Stimulated activated CD4-positive, alpha-beta T cell treated with anti-CD3 and anti-CD28 coated beads, Interleukin-2, amount 100 ng/mL, for 48 hours (primary cell): Measurements from ENCODE around the gene MLXIPL.
"Not testable (repeated sequence)": the region's sequence is repeated elsewhere in the genome, so short reads cannot be mapped to it uniquely, and the experiment has no call there.

Experiments used
- DNase-seq, 2 donors: peaks; one replicate each; pipeline ENCODE4 v3.0.0-alpha.2; 2020

The MLXIPL gene

GRCh38 chr7:73645643-73646174, 21.4 kb upstream of the MLXIPL start:
- DNase-seq = no peak

- DNase-seq = no peak
Observed at GRCh38 chr7:73644688-73645286, 20.5 kb upstream of the MLXIPL start.

GRCh38 chr7:73642834-73643233, 18.5 kb upstream of the MLXIPL start:
- no peak for DNase-seq

GRCh38 chr7:73638911-73639310, 14.6 kb upstream of the MLXIPL start:
- DNase-seq = no peak

GRCh38 chr7:73635428-73636200, 11.3 kb upstream of the MLXIPL start:
- DNase-seq = no peak

- no peak for DNase-seq
Observed at GRCh38 chr7:73633844-73634243, 9.5 kb upstream of the MLXIPL start.

GRCh38 chr7:73633323-73633722, 9.0 kb upstream of the MLXIPL start:
- DNase-seq = no peak

GRCh38 chr7:73631558-73631957, 7.2 kb upstream of the MLXIPL start:
- no peak for DNase-seq

GRCh38 chr7:73628504-73628903, 4.2 kb upstream of the MLXIPL start:
- no peak for DNase-seq

GRCh38 chr7:73626814-73627213, 2.5 kb upstream of the MLXIPL start:
- DNase-seq = no peak

GRCh38 chr7:73625276-73625675, 954 bp upstream of the MLXIPL start:
- DNase-seq = no peak

- DNase-seq = no peak
Observed at GRCh38 chr7:73624669-73625001, 313 bp upstream of the MLXIPL start.

- DNase-seq = no peak
Observed at GRCh38 chr7:73622909-73623797, 1.2 kb downstream of the MLXIPL start.

- no peak for DNase-seq
Observed at GRCh38 chr7:73622527-73622908, 1.8 kb downstream of the MLXIPL start.

GRCh38 chr7:73621168-73622063, 2.9 kb downstream of the MLXIPL start:
- no peak for DNase-seq

- not testable (repeated sequence) for DNase-seq
Observed at GRCh38 chr7:73619394-73619793, 4.9 kb downstream of the MLXIPL start.

GRCh38 chr7:73618538-73618937, 5.8 kb downstream of the MLXIPL start:
- DNase-seq = no peak

GRCh38 chr7:73617520-73617919, 6.8 kb downstream of the MLXIPL start:
- not testable (repeated sequence) for DNase-seq

GRCh38 chr7:73615886-73616285, 8.4 kb downstream of the MLXIPL start:
- DNase-seq = no peak

- DNase-seq = not testable (repeated sequence)
Observed at GRCh38 chr7:73614937-73615336, 9.4 kb downstream of the MLXIPL start.

GRCh38 chr7:73613954-73614735, 10.2 kb downstream of the MLXIPL start:
- DNase-seq = no peak
